HepG2 (cell line): ENCODE measurements around the gene CDC14C.

Source experiments
- MAZ ChIP-seq, 2 experiments: sonication (generic) in 1 of 2; formaldehyde crosslinking in 1 of 2; IDR thresholded peaks; 2 replicates each; pipeline versions ENCODE4 v1.5.0 to v1.6.1; 2012 to 2020; ENCODE audit warnings: low read depth in 2 of 2, mild to moderate bottlenecking in 2 of 2, borderline replicate concordance in 1 of 2, improper control_type of control experiment in 1 of 2, low read length in 1 of 2, missing genetic modification reagents in 1 of 2, moderate library complexity in 1 of 2
- NFE2 ChIP-seq: sonication (generic); formaldehyde crosslinking; IDR thresholded peaks from 2 replicates; pipeline ENCODE4 v1.4.0; 2020; ENCODE audit warnings: missing genetic modification reagents
- POLR2A ChIP-seq, 2 experiments: IDR thresholded peaks; 2 replicates each; pipeline ENCODE4 v1.6.1; 2011; ENCODE audit warnings: low read depth in 2 of 2, low read length in 2 of 2, mild to moderate bottlenecking in 1 of 2, moderate library complexity in 1 of 2; ENCODE audit not compliant: insufficient read depth in 1 of 2
- SP4 ChIP-seq: sonication (generic); formaldehyde crosslinking; IDR thresholded peaks from 2 replicates; pipeline ENCODE4 v1.8.1; 2023; ENCODE audit warnings: mild to moderate bottlenecking, missing genetic modification reagents
- ZBTB7A ChIP-seq: sonication (generic); formaldehyde crosslinking; IDR thresholded peaks from 2 replicates; pipeline ENCODE4 v1.8.0; 2022; ENCODE audit warnings: mild to moderate bottlenecking, missing genetic modification reagents

DNA sequence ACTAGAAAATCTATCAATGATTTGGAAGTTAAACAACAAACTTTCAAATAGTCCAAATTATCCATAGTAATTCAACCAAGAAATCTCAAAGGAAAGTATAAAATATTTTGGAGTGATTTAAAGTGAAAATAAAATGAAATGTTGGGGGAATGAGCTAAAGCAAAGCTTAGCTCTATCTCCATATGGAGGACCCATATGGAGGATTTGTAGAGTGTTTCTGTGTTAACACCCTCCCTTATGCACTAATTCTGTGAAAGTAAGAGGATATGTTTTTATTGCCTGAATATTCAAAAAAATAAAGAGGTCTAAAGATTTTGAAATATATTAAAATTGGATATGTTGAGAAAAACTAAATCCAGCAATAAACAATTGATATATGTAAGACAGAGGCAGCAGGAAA lies 31.6 kb downstream of the CDC14C start:
- TF ChIP-seq MAZ (IDR thresholded peaks at IDR 0.05; ENCODE audit: borderline replicate concordance, low read depth, low read length) (no peak), MAZ (CRISPR knock-in tag; IDR thresholded peaks at IDR 0.05; ENCODE audit: low read depth) (no peak), ZBTB7A (CRISPR knock-in tag) (no peak), NFE2 (CRISPR knock-in tag) (no peak), POLR2A (IDR thresholded peaks at IDR 0.05; ENCODE audit: insufficient read depth in 1 of 2, low read depth in 2 of 2, low read length in 2 of 2) (no peak), SP4 (CRISPR knock-in tag) (no peak)
